Measurements from ENCODE around the gene DLG2.

Gene DLG2

GRCh38 chr11:83691451-83691950, 1935.6 kb downstream of the DLG2 start:
- no peak overlapping the region for H3K4me3 ChIP-seq (ENCODE audit: low read depth, low read length)
- DNase-seq: no peak
- no peak overlapping the region for H3K27ac ChIP-seq
- TF ChIP-seq CTCF (IDR thresholded peaks at IDR 0.05; ENCODE audit: low read depth, low read length): no peak
- H3K36me3 ChIP-seq: no peaks in the 10 kb centered on the region
- H3K27me3 ChIP-seq (ENCODE audit: insufficient read depth, low read depth, severe bottlenecking): no peaks in the 10 kb centered on the region
- no peaks in the 10 kb centered on the region for H3K9me3 ChIP-seq (ENCODE audit: severe bottlenecking)

- H3K9me3 ChIP-seq (ENCODE audit: severe bottlenecking): no peaks in the 10 kb centered on the region
- H3K27ac ChIP-seq: no peak overlapping the region
These were observed 1937.9 kb downstream of the DLG2 start for GRCh38 chr11:83689144-83689780.

GRCh38 chr11:83687787-83688186, 1939.4 kb downstream of the DLG2 start:
- H3K27me3 ChIP-seq (ENCODE audit: insufficient read depth, low read depth, severe bottlenecking): no peaks in the 10 kb centered on the region
- no peak overlapping the region for H3K27ac ChIP-seq
- no peak for DNase-seq
- no peaks in the 10 kb centered on the region for H3K9me3 ChIP-seq (ENCODE audit: severe bottlenecking)
- H3K4me3 ChIP-seq (ENCODE audit: low read depth, low read length): no peak overlapping the region
- no peaks in the 10 kb centered on the region for H3K36me3 ChIP-seq
- TF ChIP-seq CTCF (IDR thresholded peaks at IDR 0.05; ENCODE audit: low read depth, low read length): no peak

More at GRCh38 chr11:83689144-83689780, 1937.9 kb downstream of the DLG2 start:
- no peak overlapping the region for H3K4me3 ChIP-seq (ENCODE audit: low read depth, low read length)
- TF ChIP-seq CTCF (IDR thresholded peaks at IDR 0.05; ENCODE audit: low read depth, low read length): no peak
- H3K27me3 ChIP-seq (ENCODE audit: insufficient read depth, low read depth, severe bottlenecking): no peaks in the 10 kb centered on the region
- no peak for DNase-seq
- H3K36me3 ChIP-seq: no peaks in the 10 kb centered on the region

GRCh38 chr11:83685730-83686129, 1941.4 kb downstream of the DLG2 start:
- DNase-seq: no peak
- Histone ChIP-seq H3K4me3 (ENCODE audit: low read depth, low read length) (no peak overlapping the region), H3K36me3 (no peaks in the 10 kb centered on the region), H3K9me3 (ENCODE audit: severe bottlenecking) (no peaks in the 10 kb centered on the region), H3K27ac (no peak overlapping the region), H3K27me3 (ENCODE audit: insufficient read depth, low read depth, severe bottlenecking) (peaks cover 2% of the 10 kb centered on the region)
- TF ChIP-seq CTCF (IDR thresholded peaks at IDR 0.05; ENCODE audit: low read depth, low read length): no peak

- no peak for TF ChIP-seq CTCF (IDR thresholded peaks at IDR 0.05; ENCODE audit: low read depth, low read length)
- Histone ChIP-seq H3K27ac (no peak overlapping the region), H3K27me3 (ENCODE audit: insufficient read depth, low read depth, severe bottlenecking) (peaks cover 2% of the 10 kb centered on the region), H3K36me3 (no peaks in the 10 kb centered on the region), H3K9me3 (ENCODE audit: severe bottlenecking) (no peaks in the 10 kb centered on the region), H3K4me3 (ENCODE audit: low read depth, low read length) (no peak overlapping the region)
- no peak for DNase-seq
These were observed 1943.1 kb downstream of the DLG2 start for GRCh38 chr11:83684071-83684470.

- H3K9me3 ChIP-seq (ENCODE audit: severe bottlenecking): no peaks in the 10 kb centered on the region
- TF ChIP-seq CTCF (IDR thresholded peaks at IDR 0.05; ENCODE audit: low read depth, low read length): no peak
- H3K27me3 ChIP-seq (ENCODE audit: insufficient read depth, low read depth, severe bottlenecking): peaks cover 2% of the 10 kb centered on the region
- H3K27ac ChIP-seq: no peak overlapping the region
- no peak overlapping the region for H3K4me3 ChIP-seq (ENCODE audit: low read depth, low read length)
- DNase-seq: no peak
- no peaks in the 10 kb centered on the region for H3K36me3 ChIP-seq
These were observed 1944.6 kb downstream of the DLG2 start for GRCh38 chr11:83682611-83682973.

Data from WERI-Rb-1 (cell line).